HCT116 (cell line): Measurements from ENCODE around the gene FIZ1. TPM values are rescaled to one million over a fixed set of nuclear protein-coding genes. Genes with fewer than 3 reads are reported as not detected.

ENCODE experiments used
- ATAC-seq: fragments of 200-7000 bp; cut with Tn5 transposase; 2 replicates; pipeline ENCODE4 v1.9.1; 2020; ENCODE audit warnings: mild to moderate bottlenecking, moderate library complexity
- BruUV-seq: library from RNA; stranded (reverse); fragments of 400-500 nt; replicated peaks from 2 replicates; lab custom pipeline; 2021; lab: Mats Ljungman, UMichigan
- CTCF ChIA-PET: fragments of 300-600 bp; sonication (Branson Sonifier 250); formaldehyde crosslinking; loops from one replicate; lab custom pipeline; 2021; ENCODE audit warnings: antibody characterized with exemption; lab: Charles Lee
- POLR2A ChIA-PET: fragments of 300-600, 350-600 bp; sonication (Branson Sonifier 250); formaldehyde crosslinking; loops from one replicate; lab custom pipeline; 2021; ENCODE audit warnings: antibody characterized with exemption; lab: Charles Lee
- RAD21 ChIA-PET, 2 experiments: fragments of 300-600 bp; sonication (Branson Sonifier 250); formaldehyde crosslinking; loops; one replicate each; lab custom pipeline; 2023; ENCODE audit warnings: low total read pairs in 2 of 2; ENCODE audit not compliant: uncharacterized antibody in 2 of 2, unreplicated experiment in 2 of 2, low non-redundant PET in 1 of 2; lab: Charles Lee
- DNase-seq: peaks from one replicate; pipeline ENCODE4 v3.0.0-alpha.2; 2010; ENCODE audit warnings: low read depth, low spot score
- H2AFZ ChIP-seq: fragments of 200-600 bp; shearing (Covaris generic), sonication (generic); 2 replicates; pipeline ENCODE4 v1.6.1; 2017; ENCODE audit warnings: low read depth, mixed run types, mixed read lengths, antibody characterized with exemption, low read length; ENCODE audit not compliant: poor library complexity, severe bottlenecking
- H3K27ac ChIP-seq: 2 replicates; pipeline ENCODE4 v1.5.1; 2012; ENCODE audit warnings: low read depth, low read length
- H3K27me3 ChIP-seq: fragments of 200-600 bp; sonication (generic); 2 replicates; pipeline ENCODE4 v1.6.1; 2016; ENCODE audit warnings: mixed run types, low read length, mixed read lengths; ENCODE audit not compliant: insufficient read depth
- H3K36me3 ChIP-seq, 2 experiments: fragments of 200-500 bp in 1 of 2; fragments of 200-600 bp in 1 of 2; sonication (Bioruptor generic) in 1 of 2; sonication (generic) in 1 of 2; 2 replicates each; pipeline versions ENCODE4 v1.5.1 to v1.6.1; 2014 to 2016; ENCODE audit warnings: low read length in 2 of 2, inconsistent platforms in 1 of 2, mixed read lengths in 1 of 2, mixed run types in 1 of 2; ENCODE audit not compliant: insufficient read depth in 2 of 2, control insufficient read depth in 1 of 2
- H3K4me1 ChIP-seq, 2 experiments: fragments of 200-600 bp in 1 of 2; sonication (generic) in 1 of 2; 2 replicates each; pipeline versions ENCODE4 v1.5.1 to v1.6.1; 2012 to 2017; ENCODE audit warnings: low read length in 2 of 2, inconsistent platforms in 1 of 2, mild to moderate bottlenecking in 1 of 2, mixed read lengths in 1 of 2, mixed run types in 1 of 2, moderate library complexity in 1 of 2; ENCODE audit not compliant: insufficient read depth in 2 of 2, control insufficient read depth in 1 of 2
- H3K4me2 ChIP-seq: fragments of 200-600 bp; sonication (generic); 2 replicates; pipeline ENCODE4 v1.6.1; 2017; ENCODE audit warnings: mixed run types, low read length, mixed read lengths
- H3K4me3 ChIP-seq, 2 experiments: fragments of 200-600 bp in 1 of 2; sonication (generic) in 1 of 2; replicated peaks in 1 of 2; 2 replicates each; pipeline ENCODE4 v1.5.1; 2011 to 2016; ENCODE audit warnings: low read length in 2 of 2, control low read depth in 1 of 2, low read depth in 1 of 2, mild to moderate bottlenecking in 1 of 2, mixed read lengths in 1 of 2, mixed run types in 1 of 2
- H3K79me2 ChIP-seq: fragments of 200-600 bp; sonication (generic); 2 replicates; pipeline ENCODE4 v1.6.1; 2017; ENCODE audit warnings: mild to moderate bottlenecking, mixed run types, low read length, moderate library complexity, mixed read lengths; ENCODE audit not compliant: insufficient read depth
- H3K9ac ChIP-seq: fragments of 200-600 bp; sonication (generic); 2 replicates; pipeline ENCODE4 v1.6.1; 2016; ENCODE audit warnings: low read length, mixed read lengths
- H3K9me2 ChIP-seq: fragments of 200-600 bp; sonication (generic), shearing (Covaris generic); 2 replicates; pipeline ENCODE4 v1.6.1; 2017; ENCODE audit warnings: mixed run types, mild to moderate bottlenecking, moderate library complexity; ENCODE audit not compliant: insufficient read depth
- H3K9me3 ChIP-seq, 2 experiments: fragments of 200-500 bp in 1 of 2; fragments of 200-600 bp in 1 of 2; sonication (Bioruptor generic) in 1 of 2; sonication (generic) in 1 of 2; 2 replicates each; pipeline ENCODE4 v1.6.1; 2014 to 2017; ENCODE audit warnings: low read length in 2 of 2, mixed read lengths in 2 of 2, inconsistent platforms in 1 of 2, low read depth in 1 of 2, mild to moderate bottlenecking in 1 of 2, mixed run types in 1 of 2, moderate library complexity in 1 of 2; ENCODE audit not compliant: control insufficient read depth in 1 of 2, insufficient read depth in 1 of 2
- H4K20me1 ChIP-seq: fragments of 200-600 bp; sonication (generic), shearing (Covaris generic); 2 replicates; pipeline ENCODE4 v1.6.1; 2017; ENCODE audit warnings: mixed run types, mild to moderate bottlenecking, moderate library complexity; ENCODE audit not compliant: insufficient read depth
- CBX3 ChIP-seq: IDR thresholded peaks from 2 replicates; pipeline ENCODE4 v1.6.1; 2012; ENCODE audit warnings: low read depth
- CEBPB ChIP-seq: IDR thresholded peaks from 2 replicates; pipeline ENCODE4 v1.6.1; 2012; ENCODE audit warnings: low read depth
- EGR1 ChIP-seq: IDR thresholded peaks from 2 replicates; pipeline ENCODE4 v1.6.1; 2012; ENCODE audit warnings: low read depth
- ELF1 ChIP-seq: IDR thresholded peaks from 2 replicates; pipeline ENCODE4 v1.6.1; 2012; ENCODE audit warnings: low read depth, borderline replicate concordance
- EZH2 ChIP-seq: fragments of 200-600 bp; sonication (generic); IDR thresholded peaks from 2 replicates; pipeline ENCODE4 v1.6.1; 2017; ENCODE audit warnings: antibody characterized with exemption, mixed run types
- FOSL1 ChIP-seq: IDR thresholded peaks from 2 replicates; pipeline ENCODE4 v1.6.1; 2012; ENCODE audit warnings: low read depth
- MAX ChIP-seq: IDR thresholded peaks from 2 replicates; pipeline ENCODE4 v1.6.1; 2012
- POLR2A ChIP-seq: IDR thresholded peaks from 2 replicates; pipeline ENCODE4 v1.7.0; 2011; ENCODE audit warnings: borderline replicate concordance; ENCODE audit not compliant: insufficient read depth, insufficient read length; ENCODE audit errors: extremely low read depth
- RAD21 ChIP-seq: IDR thresholded peaks from 2 replicates; pipeline ENCODE4 v1.6.1; 2012; ENCODE audit warnings: low read depth, mild to moderate bottlenecking
- SIN3A ChIP-seq: IDR thresholded peaks from 2 replicates; pipeline ENCODE4 v1.6.1; 2012; ENCODE audit warnings: low read depth
- SP1 ChIP-seq: IDR thresholded peaks from 2 replicates; pipeline ENCODE4 v1.6.1; 2012; ENCODE audit warnings: low read depth
- SRF ChIP-seq: IDR thresholded peaks from 2 replicates; pipeline ENCODE4 v1.6.1; 2012; ENCODE audit warnings: low read depth
- TCF7L2 ChIP-seq: IDR thresholded peaks from 2 replicates; pipeline ENCODE4 v1.7.0; 2011; ENCODE audit warnings: borderline replicate concordance, inconsistent platforms; ENCODE audit not compliant: insufficient read depth, insufficient read length; ENCODE audit errors: extremely low read depth
- YY1 ChIP-seq: IDR thresholded peaks from 2 replicates; pipeline ENCODE4 v1.6.1; 2011; ENCODE audit warnings: low read length, low read depth, moderate library complexity, mild to moderate bottlenecking; ENCODE audit not compliant: insufficient replicate concordance; ENCODE audit errors: extremely low read depth
- ZFX ChIP-seq: fragments of 450-650 bp; IDR thresholded peaks from 2 replicates; pipeline ENCODE4 v1.6.1; 2017
- ZNF274 ChIP-seq: fragments of 200-500 bp; sonication (Bioruptor generic); IDR thresholded peaks from 2 replicates; pipeline ENCODE4 v1.6.1; 2014; ENCODE audit warnings: mild to moderate bottlenecking, low read depth, low read length, inconsistent platforms
- intact Hi-C: fragments of 100-400 bp; cut with micrococcal nuclease; formaldehyde crosslinking; loops from 2 replicates; pipeline ENCODE4 v1.10.0; 2022
- total RNA-seq: library from RNA; stranded (reverse); gene quantifications from one replicate; pipeline ENCODE4 v1.2.1, GENCODE V29; 2021; ENCODE audit not compliant: unreplicated experiment
- TF ChIP-seq, protein P1 (sequence below): IDR thresholded peaks from 2 replicates; pipeline ENCODE4 v1.6.1; 2012
- TF ChIP-seq, protein P2 (sequence below): IDR thresholded peaks from 2 replicates; pipeline ENCODE4 v1.6.1; 2011; ENCODE audit warnings: mild to moderate bottlenecking, low read length, moderate library complexity; ENCODE audit not compliant: insufficient replicate concordance; ENCODE audit errors: extremely low read depth
- TF ChIP-seq, protein P3 (sequence below): IDR thresholded peaks from 2 replicates; pipeline ENCODE4 v1.6.1; 2012; ENCODE audit warnings: low read depth
- TF ChIP-seq, protein P4 (sequence below), 3 experiments: fragments of 200-600 bp in 1 of 3; sonication (generic) in 1 of 3; IDR thresholded peaks in 2 of 3; conservative IDR thresholded peaks in 1 of 3; 2 replicates each; pipeline ENCODE4 v1.5.1; 2012 to 2017; ENCODE audit warnings: low read depth in 2 of 3, low read length in 2 of 3, antibody characterized with exemption in 1 of 3, borderline replicate concordance in 1 of 3, control low read depth in 1 of 3, mild to moderate bottlenecking in 1 of 3, mixed read lengths in 1 of 3, mixed run types in 1 of 3, moderate library complexity in 1 of 3; ENCODE audit not compliant: insufficient read depth in 1 of 3

FIZ1 gene
- total RNA-seq, 1 experiment from 2014 or later: 15.3 TPM

- CTCF ChIA-PET: no interaction called here
- no TSS peak for BruUV-seq
- H3K4me1 ChIP-seq: no peaks in the 10 kb centered on the region
- POLR2A ChIA-PET: no interaction called here
- no peak for DNase-seq
- TF ChIP-seq FOSL1: no peak
- TF ChIP-seq, protein P1, sequence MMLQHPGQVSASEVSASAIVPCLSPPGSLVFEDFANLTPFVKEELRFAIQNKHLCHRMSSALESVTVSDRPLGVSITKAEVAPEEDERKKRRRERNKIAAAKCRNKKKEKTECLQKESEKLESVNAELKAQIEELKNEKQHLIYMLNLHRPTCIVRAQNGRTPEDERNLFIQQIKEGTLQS: no peak
- TF ChIP-seq YY1: no peak
- TF ChIP-seq ZFX: no peak
- TF ChIP-seq, protein P2, sequence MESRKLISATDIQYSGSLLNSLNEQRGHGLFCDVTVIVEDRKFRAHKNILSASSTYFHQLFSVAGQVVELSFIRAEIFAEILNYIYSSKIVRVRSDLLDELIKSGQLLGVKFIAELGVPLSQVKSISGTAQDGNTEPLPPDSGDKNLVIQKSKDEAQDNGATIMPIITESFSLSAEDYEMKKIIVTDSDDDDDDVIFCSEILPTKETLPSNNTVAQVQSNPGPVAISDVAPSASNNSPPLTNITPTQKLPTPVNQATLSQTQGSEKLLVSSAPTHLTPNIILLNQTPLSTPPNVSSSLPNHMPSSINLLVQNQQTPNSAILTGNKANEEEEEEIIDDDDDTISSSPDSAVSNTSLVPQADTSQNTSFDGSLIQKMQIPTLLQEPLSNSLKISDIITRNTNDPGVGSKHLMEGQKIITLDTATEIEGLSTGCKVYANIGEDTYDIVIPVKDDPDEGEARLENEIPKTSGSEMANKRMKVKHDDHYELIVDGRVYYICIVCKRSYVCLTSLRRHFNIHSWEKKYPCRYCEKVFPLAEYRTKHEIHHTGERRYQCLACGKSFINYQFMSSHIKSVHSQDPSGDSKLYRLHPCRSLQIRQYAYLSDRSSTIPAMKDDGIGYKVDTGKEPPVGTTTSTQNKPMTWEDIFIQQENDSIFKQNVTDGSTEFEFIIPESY: no peak
- TF ChIP-seq ZNF274: no peak
- TF ChIP-seq EGR1: no peak
- no peak for TF ChIP-seq RAD21
- TF ChIP-seq ELF1: no peak
- TF ChIP-seq, protein P3, sequence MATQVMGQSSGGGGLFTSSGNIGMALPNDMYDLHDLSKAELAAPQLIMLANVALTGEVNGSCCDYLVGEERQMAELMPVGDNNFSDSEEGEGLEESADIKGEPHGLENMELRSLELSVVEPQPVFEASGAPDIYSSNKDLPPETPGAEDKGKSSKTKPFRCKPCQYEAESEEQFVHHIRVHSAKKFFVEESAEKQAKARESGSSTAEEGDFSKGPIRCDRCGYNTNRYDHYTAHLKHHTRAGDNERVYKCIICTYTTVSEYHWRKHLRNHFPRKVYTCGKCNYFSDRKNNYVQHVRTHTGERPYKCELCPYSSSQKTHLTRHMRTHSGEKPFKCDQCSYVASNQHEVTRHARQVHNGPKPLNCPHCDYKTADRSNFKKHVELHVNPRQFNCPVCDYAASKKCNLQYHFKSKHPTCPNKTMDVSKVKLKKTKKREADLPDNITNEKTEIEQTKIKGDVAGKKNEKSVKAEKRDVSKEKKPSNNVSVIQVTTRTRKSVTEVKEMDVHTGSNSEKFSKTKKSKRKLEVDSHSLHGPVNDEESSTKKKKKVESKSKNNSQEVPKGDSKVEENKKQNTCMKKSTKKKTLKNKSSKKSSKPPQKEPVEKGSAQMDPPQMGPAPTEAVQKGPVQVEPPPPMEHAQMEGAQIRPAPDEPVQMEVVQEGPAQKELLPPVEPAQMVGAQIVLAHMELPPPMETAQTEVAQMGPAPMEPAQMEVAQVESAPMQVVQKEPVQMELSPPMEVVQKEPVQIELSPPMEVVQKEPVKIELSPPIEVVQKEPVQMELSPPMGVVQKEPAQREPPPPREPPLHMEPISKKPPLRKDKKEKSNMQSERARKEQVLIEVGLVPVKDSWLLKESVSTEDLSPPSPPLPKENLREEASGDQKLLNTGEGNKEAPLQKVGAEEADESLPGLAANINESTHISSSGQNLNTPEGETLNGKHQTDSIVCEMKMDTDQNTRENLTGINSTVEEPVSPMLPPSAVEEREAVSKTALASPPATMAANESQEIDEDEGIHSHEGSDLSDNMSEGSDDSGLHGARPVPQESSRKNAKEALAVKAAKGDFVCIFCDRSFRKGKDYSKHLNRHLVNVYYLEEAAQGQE: no peak
- no peak for TF ChIP-seq EZH2
- TF ChIP-seq, protein P4, sequence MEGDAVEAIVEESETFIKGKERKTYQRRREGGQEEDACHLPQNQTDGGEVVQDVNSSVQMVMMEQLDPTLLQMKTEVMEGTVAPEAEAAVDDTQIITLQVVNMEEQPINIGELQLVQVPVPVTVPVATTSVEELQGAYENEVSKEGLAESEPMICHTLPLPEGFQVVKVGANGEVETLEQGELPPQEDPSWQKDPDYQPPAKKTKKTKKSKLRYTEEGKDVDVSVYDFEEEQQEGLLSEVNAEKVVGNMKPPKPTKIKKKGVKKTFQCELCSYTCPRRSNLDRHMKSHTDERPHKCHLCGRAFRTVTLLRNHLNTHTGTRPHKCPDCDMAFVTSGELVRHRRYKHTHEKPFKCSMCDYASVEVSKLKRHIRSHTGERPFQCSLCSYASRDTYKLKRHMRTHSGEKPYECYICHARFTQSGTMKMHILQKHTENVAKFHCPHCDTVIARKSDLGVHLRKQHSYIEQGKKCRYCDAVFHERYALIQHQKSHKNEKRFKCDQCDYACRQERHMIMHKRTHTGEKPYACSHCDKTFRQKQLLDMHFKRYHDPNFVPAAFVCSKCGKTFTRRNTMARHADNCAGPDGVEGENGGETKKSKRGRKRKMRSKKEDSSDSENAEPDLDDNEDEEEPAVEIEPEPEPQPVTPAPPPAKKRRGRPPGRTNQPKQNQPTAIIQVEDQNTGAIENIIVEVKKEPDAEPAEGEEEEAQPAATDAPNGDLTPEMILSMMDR (IDR thresholded peaks at IDR 0.05 in 2 of 3, conservative IDR thresholded peaks at IDR 0.05 in 1 of 3; ENCODE audit: borderline replicate concordance in 1 of 3, insufficient read depth in 1 of 3, low read depth in 2 of 3, low read length in 2 of 3): no peak
- no peak for TF ChIP-seq MAX
- TF ChIP-seq CBX3: no peak
- no peak for TF ChIP-seq SIN3A
- no peak for TF ChIP-seq CEBPB
- TF ChIP-seq SP1: no peak
- TF ChIP-seq TCF7L2: no peak
- TF ChIP-seq POLR2A: no peak
- no peak for TF ChIP-seq SRF
- TF ChIP-seq, all 23 proteins: peak for 0
- RAD21 ChIA-PET: no interaction called here
- no peaks in the 10 kb centered on the region for H3K27me3 ChIP-seq
- H3K9me2 ChIP-seq: no peaks in the 10 kb centered on the region
- no peaks in the 10 kb centered on the region for H4K20me1 ChIP-seq
- H2AFZ ChIP-seq: no peak overlapping the region
- peaks cover 0 to 6% of the 10 kb centered on the region in 2 experiments; a peak in 2 of 4 replicates for H3K36me3 ChIP-seq
- no peak overlapping the region for H3K27ac ChIP-seq
- H3K9me3 ChIP-seq: no peaks in the 10 kb centered on the region
- peaks cover under 1% of the 10 kb centered on the region; the same call in 1 of the 2 replicates for H3K79me2 ChIP-seq
- no peak overlapping the region for H3K4me2 ChIP-seq
- H3K4me3 ChIP-seq: no peak overlapping the region
- no peak for ATAC-seq
- intact Hi-C loops: no loop called here
- H3K9ac ChIP-seq: no peak overlapping the region
Measured at GRCh38 chr19:55616395-55616875, 17.1 kb upstream of the FIZ1 start.
